RPMI8226 (cell line): ENCODE measurements around the gene STK11.
A peak's percentile ranks its signal among the peaks of the same experiment; 100 is the strongest.
"Not testable (repeated sequence)": the region's sequence is repeated elsewhere in the genome, so short reads cannot be mapped to it uniquely, and the experiment has no call there.

Experiments used
- DNase-seq: peaks from one replicate; pipeline ENCODE4 v3.0.0-alpha.2; 2015

Gene STK11

DNA sequence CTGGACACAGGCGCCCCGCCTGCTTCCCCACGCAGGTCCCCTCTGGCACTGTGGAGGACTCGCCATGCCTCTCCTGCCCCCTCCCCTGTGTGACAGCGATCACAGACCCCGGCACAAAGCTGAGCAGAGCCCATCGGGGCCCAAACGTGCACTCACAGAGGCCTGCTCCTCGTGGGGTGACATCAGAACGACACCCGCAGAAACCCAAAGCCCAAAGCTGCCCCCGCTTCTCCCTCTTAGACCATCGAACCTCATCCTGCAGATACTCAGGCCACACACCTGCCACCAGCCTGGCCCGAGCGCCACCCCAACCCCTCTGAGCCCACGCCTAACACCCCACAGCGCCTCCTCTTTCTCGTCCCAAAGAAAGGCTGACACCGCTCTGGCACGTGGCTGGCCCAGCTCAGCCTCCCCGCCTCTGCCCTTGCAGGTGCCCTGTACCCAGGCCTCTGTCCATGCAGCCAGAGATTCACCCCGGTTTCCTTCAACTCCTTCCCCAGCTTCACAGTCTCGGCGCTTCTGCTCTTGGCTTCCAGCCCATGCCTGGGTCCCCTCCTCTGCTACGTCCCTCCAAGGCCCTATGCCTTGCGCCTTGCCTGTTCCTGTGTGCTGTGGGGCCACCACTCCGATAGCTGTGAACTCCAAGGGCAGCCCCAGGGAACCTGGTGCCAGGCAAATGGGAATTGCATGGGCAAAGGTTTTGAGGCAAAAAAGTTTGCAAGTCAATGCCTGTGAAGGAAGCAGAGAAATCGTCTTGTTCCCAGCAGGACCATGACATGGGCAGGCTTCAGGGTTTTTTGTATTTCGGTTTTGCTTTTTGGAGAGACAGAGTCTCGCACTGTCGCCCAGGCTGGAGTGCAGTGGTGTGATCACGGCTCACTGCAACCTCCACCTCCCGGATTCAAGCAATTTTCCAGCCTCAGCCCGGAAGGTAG lies 33.1 kb downstream of the STK11 start:
- peak; percentile 25 for DNase-seq

DNA sequence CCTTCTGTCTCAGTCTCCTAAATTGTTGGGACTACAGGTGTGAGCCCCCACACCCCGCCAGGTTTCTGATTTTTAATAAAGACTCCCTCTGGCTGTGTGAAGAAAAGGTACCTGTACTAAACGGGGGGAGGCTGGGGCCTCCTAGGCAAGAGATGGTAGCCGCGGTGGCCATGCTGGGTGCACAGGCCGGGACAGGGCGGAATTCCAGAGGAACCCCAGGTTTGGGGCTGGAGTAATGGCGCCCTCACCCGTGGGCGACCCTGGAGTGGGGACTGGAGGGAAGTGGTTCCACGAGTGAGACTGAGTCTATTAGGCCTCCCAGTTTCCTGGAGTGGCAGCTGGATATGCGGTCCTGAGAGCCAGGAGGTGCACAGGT lies 33.8 kb downstream of the STK11 start:
- no peak for DNase-seq

DNA sequence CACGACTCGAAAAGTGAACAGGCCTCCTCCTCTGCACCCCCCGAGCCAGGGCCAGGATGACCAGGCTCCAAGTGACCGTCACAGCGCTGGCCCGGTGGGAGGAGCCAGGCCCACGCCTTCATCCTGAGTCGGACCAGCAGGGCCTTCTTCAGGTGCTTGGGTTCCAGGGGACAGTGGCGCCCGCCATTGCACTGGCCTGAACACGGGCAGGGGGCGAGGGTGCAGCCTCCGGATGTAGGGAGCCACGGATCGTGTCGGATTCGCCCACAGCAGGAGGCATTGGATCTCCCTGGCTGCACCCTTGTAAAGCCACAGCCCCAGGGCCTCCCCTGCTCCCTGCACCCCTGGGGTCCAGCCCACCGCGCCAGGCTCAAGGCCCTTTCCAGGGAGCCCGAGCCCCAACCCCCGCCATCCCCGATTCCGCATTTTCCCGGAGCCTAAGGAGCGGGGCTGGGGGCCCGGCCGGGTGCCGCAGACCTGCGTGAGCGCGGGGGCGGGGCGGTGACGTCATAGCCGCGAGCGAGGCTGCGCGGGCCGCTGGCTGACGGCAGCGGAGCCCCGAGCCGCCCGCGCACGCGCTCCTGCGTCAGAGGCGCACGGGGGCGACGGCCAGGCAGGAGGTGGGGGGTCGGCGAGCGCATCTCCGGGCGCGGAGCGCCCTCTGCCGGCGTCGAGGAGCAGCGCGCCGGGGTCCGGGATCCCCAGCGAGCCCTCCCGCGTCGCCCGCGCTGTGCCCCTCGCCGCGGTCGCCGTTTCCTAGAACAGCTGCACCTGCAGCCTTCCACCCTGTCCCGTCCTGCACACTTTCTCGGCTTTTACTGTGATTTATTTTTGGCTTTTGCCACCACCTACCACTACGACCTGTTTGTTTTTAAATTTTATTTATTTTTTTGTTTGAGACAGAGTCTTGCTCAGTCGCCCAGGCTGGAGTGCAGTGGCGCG lies 34.5 kb downstream of the STK11 start:
- peak; percentile 86 for DNase-seq

DNA sequence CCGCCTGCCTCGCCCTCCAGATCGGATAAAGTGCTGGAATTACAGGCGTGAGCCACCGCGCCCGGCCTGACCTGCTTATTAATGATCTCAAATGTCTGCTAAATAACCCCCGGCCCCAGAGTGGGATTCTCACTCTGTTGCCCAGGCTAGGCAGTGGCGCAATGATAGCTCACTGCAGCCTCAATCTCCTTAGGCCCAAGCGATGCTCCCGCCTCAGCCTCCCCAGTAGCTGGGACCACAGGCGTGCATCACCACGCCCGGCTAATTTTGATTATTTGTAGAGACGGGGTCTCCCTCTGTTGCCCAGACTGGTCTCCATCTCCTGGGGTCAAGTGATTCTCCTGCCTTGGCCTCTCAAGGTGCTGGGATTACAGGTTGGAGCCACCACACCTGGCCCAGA lies 35.3 kb downstream of the STK11 start:
- DNase-seq, result no peak

DNA sequence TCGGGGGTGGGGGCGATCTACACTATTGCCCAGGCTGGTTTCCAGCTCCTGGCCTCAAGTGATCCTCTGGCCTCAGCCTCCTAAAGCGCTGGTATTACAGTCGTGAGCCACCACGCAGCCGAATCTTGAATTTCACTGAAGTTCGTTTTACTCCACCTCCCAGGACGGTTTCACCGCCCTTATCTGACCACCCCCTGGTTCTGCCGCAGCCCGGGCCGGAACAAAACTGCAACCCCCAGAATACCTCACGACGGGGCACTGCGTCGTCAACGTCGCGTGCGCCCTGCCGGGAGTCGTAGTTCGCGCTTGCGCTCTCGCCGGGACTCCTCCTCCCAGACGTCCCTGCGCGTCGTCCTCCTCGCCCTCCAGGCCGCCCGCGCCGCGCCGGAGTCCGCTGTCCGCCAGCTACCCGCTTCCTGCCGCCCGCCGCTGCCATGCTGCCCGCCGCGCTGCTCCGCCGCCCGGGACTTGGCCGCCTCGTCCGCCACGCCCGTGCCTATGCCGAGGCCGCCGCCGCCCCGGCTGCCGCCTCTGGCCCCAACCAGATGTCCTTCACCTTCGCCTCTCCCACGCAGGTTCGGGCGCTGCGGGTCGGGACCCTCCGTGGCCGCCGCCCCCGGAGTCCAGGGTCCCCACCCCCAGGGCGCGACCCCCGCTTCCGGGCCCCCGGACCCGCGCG lies 36.0 kb downstream of the STK11 start, which contains the start of gene ATP5F1D:
ATP5F1D (plus strand) TSS at position 335 of the 679 bp plus-strand sequence; CDS start at position 435, 100 bp downstream.
- peak; percentile 98 for DNase-seq

DNA sequence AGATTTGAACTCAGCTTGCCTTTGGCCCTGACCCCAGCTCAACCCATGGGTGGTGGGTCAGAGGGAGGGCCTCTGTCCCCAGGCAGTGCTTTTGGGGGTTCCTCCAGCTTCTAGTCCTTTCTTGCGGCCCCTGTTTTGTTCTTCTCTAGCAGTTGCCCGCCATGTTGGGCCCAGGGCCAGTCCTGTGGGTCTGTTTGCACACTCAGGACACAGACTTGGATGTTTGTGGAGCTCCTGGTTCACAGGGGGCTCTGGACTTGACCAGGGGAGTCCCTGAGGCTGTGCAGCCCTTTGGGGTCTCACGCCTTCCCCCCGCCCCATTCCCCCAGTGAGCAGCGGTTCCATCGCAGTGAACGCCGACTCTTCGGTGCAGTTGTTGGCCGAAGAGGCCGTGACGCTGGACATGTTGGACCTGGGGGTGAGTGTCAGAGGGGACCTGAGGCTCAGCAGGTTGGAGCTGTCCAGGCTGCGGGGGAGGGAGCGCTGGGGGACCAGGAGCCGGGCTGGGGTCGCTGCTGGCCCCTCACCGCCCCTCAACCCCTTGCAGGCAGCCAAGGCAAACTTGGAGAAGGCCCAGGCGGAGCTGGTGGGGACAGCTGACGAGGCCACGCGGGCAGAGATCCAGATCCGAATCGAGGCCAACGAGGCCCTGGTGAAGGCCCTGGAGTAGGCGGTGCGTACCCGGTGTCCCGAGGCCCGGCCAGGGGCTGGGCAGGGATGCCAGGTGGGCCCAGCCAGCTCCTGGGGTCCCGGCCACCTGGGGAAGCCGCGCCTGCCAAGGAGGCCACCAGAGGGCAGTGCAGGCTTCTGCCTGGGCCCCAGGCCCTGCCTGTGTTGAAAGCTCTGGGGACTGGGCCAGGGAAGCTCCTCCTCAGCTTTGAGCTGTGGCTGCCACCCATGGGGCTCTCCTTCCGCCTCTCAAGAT lies 38.5 kb downstream of the STK11 start:
- peak; percentile 85 for DNase-seq

DNA sequence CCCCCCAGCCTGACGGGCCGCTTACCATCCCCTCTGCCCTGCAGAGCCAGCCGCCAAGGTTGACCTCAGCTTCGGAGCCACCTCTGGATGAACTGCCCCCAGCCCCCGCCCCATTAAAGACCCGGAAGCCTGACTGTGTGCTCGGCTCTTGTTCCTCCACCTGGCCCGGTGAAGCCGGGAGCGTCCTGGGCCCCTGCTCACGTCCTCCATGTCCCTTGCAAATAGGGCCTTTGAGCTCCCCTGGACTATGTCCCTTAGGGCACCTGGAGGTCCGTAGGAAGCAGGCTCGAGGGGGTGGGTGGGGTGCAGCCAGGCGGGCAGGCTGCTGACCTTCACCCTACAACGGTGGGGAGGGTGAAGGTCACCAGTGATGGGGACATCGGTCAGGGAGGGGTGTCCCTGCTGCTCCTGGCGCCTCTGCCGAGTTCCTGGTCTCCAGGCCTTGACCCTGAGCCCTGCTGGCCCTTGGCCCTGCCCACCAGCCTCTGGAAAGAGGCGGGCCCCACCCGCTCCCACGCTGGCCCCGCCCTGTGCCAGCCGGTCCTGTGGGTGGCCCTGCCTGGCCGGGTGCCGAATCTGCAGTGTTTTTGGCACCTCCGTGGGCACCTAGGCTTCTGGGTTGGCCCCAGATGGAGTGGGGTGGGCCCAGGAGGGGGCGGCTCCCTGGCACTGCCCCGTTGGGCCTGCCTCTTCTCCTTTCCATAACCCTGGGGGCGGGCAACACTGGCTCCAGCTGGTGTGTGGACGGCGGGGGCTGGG lies 39.3 kb downstream of the STK11 start:
- DNase-seq, result peak; percentile 36

DNA sequence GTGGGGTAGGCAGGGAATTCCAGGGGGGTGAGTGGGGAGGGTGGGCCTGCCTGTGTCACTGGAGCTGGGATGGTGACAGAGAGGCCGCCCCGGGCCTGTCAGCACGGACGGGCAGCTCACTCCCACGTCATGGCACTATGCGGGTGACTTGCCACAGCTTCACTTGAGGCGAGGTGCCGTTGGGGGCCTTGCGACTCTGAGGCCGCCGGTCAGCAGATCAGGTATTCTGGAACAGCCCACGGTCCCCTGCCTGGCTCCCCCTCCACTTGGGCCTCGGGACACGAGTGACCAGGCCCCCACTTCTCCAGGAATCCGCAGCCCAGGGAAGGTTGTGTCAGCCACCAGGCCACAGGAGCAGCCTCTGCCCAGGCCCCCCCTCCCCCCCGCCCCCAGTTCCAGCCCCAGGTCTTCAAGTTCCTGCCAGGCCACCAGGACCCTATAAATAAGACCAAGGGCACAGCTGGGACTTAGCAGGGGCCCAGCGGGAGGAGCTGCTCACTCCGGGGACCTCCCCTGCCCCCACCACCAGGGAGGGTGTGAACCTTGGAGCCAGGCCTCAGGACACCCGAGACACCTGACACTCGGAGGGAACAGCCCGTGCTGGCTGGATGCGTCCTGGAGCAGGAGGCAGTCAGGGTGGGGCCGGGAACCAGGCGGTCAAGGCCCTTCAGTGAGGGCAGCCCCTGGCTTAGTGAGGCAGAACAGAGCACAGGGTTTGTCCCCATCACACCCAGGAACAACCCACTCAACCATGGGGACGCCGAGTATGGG lies 40.1 kb downstream of the STK11 start:
- DNase-seq, result no peak

DNA sequence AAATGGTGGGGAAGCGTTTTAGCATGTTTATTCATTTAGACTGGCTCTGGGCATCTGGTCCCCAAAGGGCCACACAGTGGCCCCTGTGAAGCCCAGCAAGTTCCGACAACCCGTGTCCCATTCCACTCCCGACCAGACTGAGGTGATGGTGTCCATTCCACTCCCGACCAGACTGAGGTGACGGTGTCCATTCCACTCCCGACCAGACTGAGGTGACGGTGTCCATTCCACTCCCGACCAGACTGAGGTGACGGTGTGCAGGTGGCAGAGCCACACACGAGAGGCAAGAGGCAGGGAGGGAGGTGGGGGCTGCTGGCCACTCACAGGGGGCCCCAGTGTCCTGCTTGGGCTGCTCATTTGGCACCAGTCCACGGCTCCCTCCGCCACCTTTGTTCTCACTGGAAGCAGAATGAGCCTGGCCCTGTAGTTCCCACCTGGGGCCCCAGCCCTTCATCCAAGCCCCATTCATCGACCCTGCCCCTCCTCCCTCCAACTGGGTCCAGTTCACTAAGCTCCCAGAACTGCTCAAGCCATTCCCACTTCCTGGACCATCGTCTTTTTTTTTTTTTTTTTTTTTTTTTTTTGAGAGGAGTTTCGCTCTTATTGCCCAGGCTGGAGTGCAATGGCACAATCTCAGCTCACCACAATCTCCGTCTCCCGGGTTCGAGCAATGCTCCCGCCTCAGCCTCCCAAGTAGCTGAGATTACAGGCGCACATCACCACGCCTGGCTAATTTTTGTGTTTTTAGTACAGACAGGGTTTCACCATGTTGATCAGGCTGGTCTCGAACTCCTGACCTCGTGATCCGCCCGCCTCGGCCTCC lies 40.9 kb downstream of the STK11 start:
- not testable (repeated sequence) for DNase-seq

DNA sequence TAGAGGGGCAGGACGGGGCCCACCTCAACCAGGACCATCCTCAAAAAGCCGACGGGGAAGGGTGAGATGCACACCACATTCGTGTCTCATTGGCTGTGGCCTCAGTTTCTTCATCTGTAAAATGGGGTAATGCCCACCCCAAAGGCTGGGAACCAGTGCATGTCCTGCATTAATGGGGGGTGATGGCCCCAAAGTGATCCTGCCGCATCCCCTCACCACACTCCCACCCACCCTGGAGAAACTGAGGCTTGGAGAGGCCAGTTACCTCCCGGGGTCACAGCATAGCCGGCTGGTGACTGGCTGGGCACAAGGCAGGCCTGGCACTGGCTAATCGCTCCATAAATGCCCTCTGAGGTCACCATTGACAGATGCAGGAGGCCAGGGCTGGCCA lies 42.2 kb downstream of the STK11 start:
- no peak for DNase-seq

DNA sequence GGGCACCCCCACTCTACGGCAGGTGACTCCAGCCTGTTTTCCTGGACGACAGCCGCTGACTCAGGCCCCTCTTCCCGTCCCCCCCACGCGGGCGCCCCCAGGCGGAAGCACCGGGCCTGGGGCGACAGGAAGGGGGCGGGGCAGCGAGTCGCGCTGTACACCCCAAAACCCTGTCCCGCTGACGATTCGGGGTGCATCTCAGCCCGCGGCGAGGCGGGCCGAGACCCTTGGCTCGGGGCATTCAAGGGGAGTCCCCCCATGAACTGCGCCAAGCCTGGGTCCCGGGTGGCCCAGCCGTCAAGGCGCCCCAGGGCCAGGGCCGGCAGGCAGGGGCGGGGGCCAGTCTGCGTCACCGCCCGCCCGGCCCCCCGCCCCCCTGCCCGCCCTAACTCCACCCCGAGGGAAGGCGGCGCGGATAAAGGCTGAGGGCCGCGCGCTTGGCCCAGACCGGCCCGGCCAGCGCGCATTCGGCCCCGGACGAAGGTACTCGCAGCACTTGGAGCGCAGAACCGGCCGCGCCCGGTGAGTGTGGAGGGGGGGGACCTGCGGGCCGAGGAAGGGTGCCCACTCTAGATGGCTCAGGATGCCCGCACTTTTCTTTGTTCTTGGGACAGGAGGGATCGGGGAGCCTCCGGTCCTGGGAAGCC lies 42.7 kb downstream of the STK11 start, which contains the start of gene MIDN:
MIDN (plus strand) TSS at position 445 of the 647 bp plus-strand sequence. CDS start 1,714 bp downstream, outside the sequence.
- DNase-seq, result peak; percentile 84

DNA sequence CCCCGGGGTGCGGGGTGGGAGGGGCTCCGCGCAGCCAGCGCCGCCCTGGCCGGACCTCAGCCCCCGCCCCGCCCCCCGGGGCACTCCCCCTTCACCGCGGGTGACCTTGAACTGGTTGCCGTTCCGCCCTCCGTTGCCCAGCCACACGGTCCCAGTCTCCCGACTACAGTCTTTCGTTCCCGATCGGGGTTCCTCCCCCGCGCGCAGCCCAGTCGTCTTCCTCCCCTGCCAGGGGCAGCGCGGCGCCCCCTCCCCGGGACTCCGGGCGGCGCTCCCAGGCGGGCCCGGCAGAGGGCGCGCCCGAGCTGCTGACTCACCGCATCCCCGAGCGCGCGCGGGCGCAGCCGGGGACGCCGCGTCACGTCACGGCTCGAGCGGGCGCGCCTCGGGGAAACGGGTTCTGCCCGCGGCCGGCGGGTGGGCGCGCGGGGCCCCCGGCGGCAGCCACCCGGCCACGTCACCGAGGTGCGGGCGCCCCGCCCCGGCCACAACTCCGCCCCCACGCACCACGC lies 43.3 kb downstream of the STK11 start:
- peak; percentile 80 for DNase-seq

DNA sequence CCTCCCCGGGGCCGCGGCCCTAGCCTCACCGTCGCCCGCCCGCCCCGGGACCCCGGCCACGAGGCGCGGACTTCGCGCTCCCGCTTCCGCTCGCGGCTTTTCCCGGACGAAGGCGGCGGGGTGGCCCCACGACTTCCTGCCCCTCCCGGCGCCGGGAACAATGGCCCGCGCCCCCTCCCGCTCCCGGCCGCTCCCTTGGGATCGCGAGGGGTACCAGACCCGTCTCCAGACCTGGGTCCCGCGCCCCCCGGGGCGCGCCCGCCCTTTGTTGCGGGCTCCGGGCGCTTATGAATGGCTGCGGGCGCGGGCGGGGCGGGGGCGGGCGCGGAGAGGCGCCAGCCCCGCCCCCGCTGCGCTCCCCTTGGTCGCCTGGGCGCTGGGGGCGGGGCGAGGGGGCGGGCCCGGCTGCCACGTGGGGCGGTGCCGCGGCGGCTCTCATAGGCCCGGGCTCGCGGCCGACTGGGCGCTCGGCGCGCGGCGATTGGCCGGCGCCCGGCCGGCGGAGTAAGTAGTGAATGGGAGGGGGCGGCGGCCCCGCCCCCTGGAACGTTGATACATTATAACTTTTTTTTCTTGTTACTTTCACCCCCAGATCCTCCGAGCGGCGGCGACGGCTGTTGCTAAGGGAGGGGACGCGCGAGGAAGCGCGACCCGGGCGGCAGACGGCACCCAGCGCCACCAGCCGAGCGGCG lies 43.9 kb downstream of the STK11 start:
- peak; percentile 96 for DNase-seq

DNA sequence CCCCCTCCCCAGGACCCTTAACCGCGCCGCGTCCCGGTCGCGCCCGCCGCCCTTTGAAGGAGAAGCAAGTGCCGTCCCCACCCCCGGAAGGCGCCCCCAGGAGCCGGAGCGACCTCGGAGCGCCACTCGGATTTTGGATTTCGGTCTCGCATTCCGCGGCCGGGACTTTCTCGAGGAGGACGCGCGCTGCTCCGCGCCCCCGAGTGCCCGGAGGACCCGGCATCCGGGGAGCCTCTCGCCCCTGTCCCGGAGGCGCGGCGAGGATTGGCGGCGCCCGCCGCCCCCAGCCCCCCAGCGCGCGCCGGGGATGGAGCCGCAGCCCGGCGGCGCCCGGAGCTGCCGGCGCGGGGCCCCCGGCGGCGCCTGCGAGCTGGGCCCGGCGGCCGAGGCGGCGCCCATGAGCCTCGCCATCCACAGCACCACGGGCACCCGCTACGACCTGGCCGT lies 44.4 kb downstream of the STK11 start:
- no peak for DNase-seq

DNA sequence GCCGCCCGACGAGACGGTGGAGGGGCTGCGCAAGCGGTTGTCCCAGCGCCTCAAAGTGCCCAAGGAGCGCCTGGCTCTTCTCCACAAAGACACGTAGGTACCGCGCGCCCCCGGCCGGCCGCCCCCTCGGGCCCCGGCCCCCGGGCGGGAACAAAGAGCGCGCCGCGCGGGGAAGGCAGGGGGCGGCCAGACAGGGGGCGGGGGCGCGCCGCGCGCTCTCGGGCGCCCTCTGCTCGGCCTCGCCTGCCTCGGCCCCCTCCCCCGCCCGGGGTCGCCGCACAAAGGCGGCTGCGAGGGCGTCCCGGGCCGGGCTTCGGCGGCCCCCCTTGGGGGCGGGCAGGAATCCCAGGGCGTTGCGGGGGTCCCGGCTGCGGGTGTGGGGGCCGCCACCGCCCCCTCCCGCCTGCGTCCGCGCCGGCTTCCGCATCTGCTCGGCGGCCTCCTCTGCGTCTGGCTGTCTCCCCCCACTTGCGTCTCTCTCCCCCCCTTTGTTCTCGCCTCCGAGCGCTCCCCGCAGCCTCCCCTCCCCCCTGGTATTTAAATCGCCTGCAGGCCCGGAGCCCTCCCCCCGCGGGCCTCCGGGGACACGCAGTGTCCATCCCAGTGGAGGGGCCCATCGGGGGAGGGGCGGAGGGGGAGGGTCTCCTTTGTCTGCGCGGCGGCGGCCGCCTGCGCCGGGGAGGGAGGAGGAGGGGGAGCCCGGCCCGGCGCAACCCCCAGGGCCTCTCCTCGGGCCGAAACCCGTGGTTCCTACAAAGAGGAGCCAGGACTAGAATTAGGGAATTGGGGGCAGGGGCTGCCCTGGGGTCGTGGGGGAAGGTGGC lies 45.1 kb downstream of the STK11 start:
- DNase-seq, result no peak

DNA sequence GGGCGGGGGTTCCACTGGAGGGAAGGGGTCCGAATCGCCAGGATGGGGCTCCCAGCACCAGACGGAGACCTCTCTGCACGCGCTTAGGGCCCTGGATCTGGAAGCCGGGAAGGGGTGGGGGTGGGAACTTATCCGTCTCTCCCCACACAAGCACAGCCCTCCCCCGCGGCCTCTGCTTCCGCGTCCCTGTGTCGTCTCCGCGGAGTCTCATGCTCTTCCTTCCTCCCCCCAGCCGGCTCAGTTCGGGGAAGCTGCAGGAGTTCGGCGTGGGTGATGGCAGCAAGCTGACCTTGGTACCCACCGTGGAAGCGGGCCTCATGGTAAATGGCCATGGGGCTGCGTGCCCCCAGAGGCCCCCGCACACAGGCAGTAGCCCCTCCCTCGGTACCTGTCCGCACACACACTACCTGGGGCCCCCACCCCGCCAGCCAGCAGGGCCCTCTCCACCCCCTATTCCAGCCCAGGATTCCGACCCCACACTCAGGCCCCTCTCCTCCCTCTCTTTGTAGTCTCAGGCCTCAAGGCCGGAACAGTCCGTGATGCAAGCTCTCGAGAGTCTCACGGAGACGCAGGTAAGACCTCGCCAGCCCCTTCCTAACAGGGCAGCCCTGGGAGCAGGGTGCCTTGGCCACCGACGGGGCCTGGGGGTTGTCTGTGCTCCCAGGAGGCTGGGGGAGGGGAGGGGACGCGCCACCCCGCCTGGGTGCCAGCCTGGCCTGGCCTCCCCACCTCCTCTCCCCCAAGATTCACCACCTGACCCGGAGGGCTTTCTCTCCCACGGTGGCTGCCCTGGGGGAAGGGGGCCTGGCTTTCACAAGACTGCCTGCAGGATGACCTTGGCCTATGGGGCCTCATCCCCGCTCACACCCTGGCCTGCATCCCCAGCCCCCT lies 46.0 kb downstream of the STK11 start:
- no peak for DNase-seq
